ENCODE results near the gene CDKN2AIP. TPM values are rescaled to one million over a fixed set of nuclear protein-coding genes. Genes with fewer than 3 reads are reported as not detected.

CDKN2AIP gene
- 10 to 100 TPM; 14.8 to 33.9 (median 19.7) TPM for polyA plus RNA-seq
- long read RNA-seq, donor 1, transcript CDKN2AIP-201 (3 exons, 2,646 nt), result major isoform, 14 of 25 reads
- long read RNA-seq, donor 1, transcript CDKN2AIP-203 (3 exons, 2,721 nt), result minor isoform, 10 of 25 reads
- long read RNA-seq, donor 1, partial matches to known transcripts, result 0 of 25 reads
- long read RNA-seq, donor 1, other reads (novel, unspliced or antisense), result 0 of 25 reads
- long read RNA-seq, donor 2, transcript CDKN2AIP-201 (3 exons, 2,646 nt), result major isoform, 5 of 6 reads
- long read RNA-seq, donor 2, partial matches to known transcripts, result 0 of 6 reads
- long read RNA-seq, donor 2, other reads (novel, unspliced or antisense), result 0 of 6 reads
- long read RNA-seq, donor 3, partial matches to known transcripts, result 0 of 6 reads
- long read RNA-seq, donor 3, other reads (novel, unspliced or antisense), result 0 of 6 reads
- long read RNA-seq, donor 4, result 0 reads
- long read RNA-seq, donor 5, partial matches to known transcripts, result 0 of 6 reads
- long read RNA-seq, donor 5, other reads (novel, unspliced or antisense), result 0 of 6 reads
- long read RNA-seq, donor 6, transcript CDKN2AIP-201 (3 exons, 2,646 nt), result major isoform, 7 of 13 reads
- long read RNA-seq, donor 6, transcript CDKN2AIP-203 (3 exons, 2,721 nt), result minor isoform, 5 of 13 reads
- long read RNA-seq, donor 6, partial matches to known transcripts, result 0 of 13 reads
- long read RNA-seq, donor 6, other reads (novel, unspliced or antisense), result 0 of 13 reads
- long read RNA-seq, donor 7, partial matches to known transcripts, result 0 of 7 reads
- long read RNA-seq, donor 7, other reads (novel, unspliced or antisense), result 0 of 7 reads
- long read RNA-seq, donor 8, result 0 reads
- long read RNA-seq, donor 9, partial matches to known transcripts, result 0 of 2 reads
- long read RNA-seq, donor 9, other reads (novel, unspliced or antisense), result 0 of 2 reads
- long read RNA-seq, donor 10, transcript CDKN2AIP-203 (3 exons, 2,721 nt), result minor isoform, 7 of 16 reads
- long read RNA-seq, donor 10, transcript CDKN2AIP-201 (3 exons, 2,646 nt), result major isoform, 8 of 16 reads
- long read RNA-seq, donor 10, partial matches to known transcripts, result 0 of 16 reads
- long read RNA-seq, donor 10, other reads (novel, unspliced or antisense), result 0 of 16 reads

- H3K9me3 ChIP-seq (ENCODE audit: control insufficient read depth in 2 of 2, insufficient read depth in 1 of 2, low read depth in 1 of 2, low read length in 1 of 2), result no peaks in the 10 kb centered on the region
- peak within 1 kb of the TSS; percentile 98 to 100 (median 99) for H3K27ac ChIP-seq (ENCODE audit: low read depth in 1 of 3, low read length in 2 of 3)
- peak within 1 kb of the TSS; percentile 72 to 98 (median 86) for H3K4me3 ChIP-seq (ENCODE audit: low read depth in 1 of 3, low read length in 3 of 3)
- WGBS, 3 donors, result 0 to 1% (median 0%) methylated on average over 95 to 109 of the region's 109 CpGs
- no peaks in the 10 kb centered on the region for H3K27me3 ChIP-seq (ENCODE audit: control insufficient read depth in 3 of 3, insufficient read depth in 3 of 3, low read length in 3 of 3)
- peaks cover 6 to 40% (median 7%) of the 10 kb centered on the region in 3 donors for H3K4me1 ChIP-seq (ENCODE audit: control insufficient read depth in 3 of 3, insufficient read depth in 2 of 3, low read depth in 1 of 3, low read length in 2 of 3)
- DNase-seq (peak; percentile 93 to 99), FAIRE-seq (no peak)
- peaks cover 8 to 10% (median 9%) of the 10 kb centered on the region in 3 donors for H3K36me3 ChIP-seq (ENCODE audit: control insufficient read depth in 3 of 3, insufficient read depth in 2 of 3, low read depth in 1 of 3, low read length in 3 of 3)
Observed at GRCh38 chr4:183444214-183445096, at the start of gene CDKN2AIP. CDKN2AIP (plus strand) TSS chr4:183444636; CDS start chr4:183444798, 162 bp downstream.

GRCh38 chr4:183395395-183395794 is 49.0 kb upstream of the CDKN2AIP start:
- FAIRE-seq (no peak), DNase-seq (no peak)
- WGBS, 3 donors, result 68 to 73% (median 69%) methylated on average over 5 of the region's 5 CpGs
- Histone ChIP-seq H3K4me1 (ENCODE audit: control insufficient read depth in 3 of 3, insufficient read depth in 2 of 3, low read depth in 1 of 3, low read length in 2 of 3) (peaks cover 0 to 9% (median 4%) of the 10 kb centered on the region in 3 donors), H3K4me3 (ENCODE audit: low read depth in 1 of 3, low read length in 3 of 3) (no peak overlapping the region), H3K9me3 (ENCODE audit: control insufficient read depth in 2 of 2, insufficient read depth in 1 of 2, low read depth in 1 of 2, low read length in 1 of 2) (no peaks in the 10 kb centered on the region), H3K36me3 (ENCODE audit: control insufficient read depth in 3 of 3, insufficient read depth in 2 of 3, low read depth in 1 of 3, low read length in 3 of 3) (no peaks in the 10 kb centered on the region), H3K27ac (ENCODE audit: low read depth in 1 of 3, low read length in 2 of 3) (no peak overlapping the region), H3K27me3 (ENCODE audit: control insufficient read depth in 3 of 3, insufficient read depth in 3 of 3, low read length in 3 of 3) (no peaks in the 10 kb centered on the region)

- Histone ChIP-seq H3K36me3 (ENCODE audit: control insufficient read depth in 3 of 3, insufficient read depth in 2 of 3, low read depth in 1 of 3, low read length in 3 of 3) (no peaks in the 10 kb centered on the region), H3K4me3 (ENCODE audit: low read depth in 1 of 3, low read length in 3 of 3) (no peak overlapping the region), H3K9me3 (ENCODE audit: control insufficient read depth in 2 of 2, insufficient read depth in 1 of 2, low read depth in 1 of 2, low read length in 1 of 2) (no peaks in the 10 kb centered on the region), H3K27ac (ENCODE audit: low read depth in 1 of 3, low read length in 2 of 3) (no peak overlapping the region), H3K4me1 (ENCODE audit: control insufficient read depth in 3 of 3, insufficient read depth in 2 of 3, low read depth in 1 of 3, low read length in 2 of 3) (peaks cover 0 to 9% (median 4%) of the 10 kb centered on the region in 3 donors), H3K27me3 (ENCODE audit: control insufficient read depth in 3 of 3, insufficient read depth in 3 of 3, low read length in 3 of 3) (no peaks in the 10 kb centered on the region)
- no peak for DNase-seq
- no peak for FAIRE-seq
Observed at GRCh38 chr4:183396227-183396637, 48.2 kb upstream of the CDKN2AIP start.

GRCh38 chr4:183397741-183398297 is 46.6 kb upstream of the CDKN2AIP start:
- no peak for DNase-seq
- no peaks in the 10 kb centered on the region for H3K27me3 ChIP-seq (ENCODE audit: control insufficient read depth in 3 of 3, insufficient read depth in 3 of 3, low read length in 3 of 3)
- no peaks in the 10 kb centered on the region for H3K36me3 ChIP-seq (ENCODE audit: control insufficient read depth in 3 of 3, insufficient read depth in 2 of 3, low read depth in 1 of 3, low read length in 3 of 3)
- 77 to 84% (median 82%) methylated on average over 14 of the region's 14 CpGs for WGBS, 3 donors
- FAIRE-seq, result no peak
- peaks cover 0 to 6% (median 4%) of the 10 kb centered on the region in 3 donors for H3K4me1 ChIP-seq (ENCODE audit: control insufficient read depth in 3 of 3, insufficient read depth in 2 of 3, low read depth in 1 of 3, low read length in 2 of 3)
- H3K27ac ChIP-seq (ENCODE audit: low read depth in 1 of 3, low read length in 2 of 3), result no peak overlapping the region
- H3K9me3 ChIP-seq (ENCODE audit: control insufficient read depth in 2 of 2, insufficient read depth in 1 of 2, low read depth in 1 of 2, low read length in 1 of 2), result no peaks in the 10 kb centered on the region
- peak overlapping the region in 2 of 3 donors; percentile 46 to 61 for H3K4me3 ChIP-seq (ENCODE audit: low read depth in 1 of 3, low read length in 3 of 3)

- Histone ChIP-seq H3K27ac (ENCODE audit: low read depth in 1 of 3, low read length in 2 of 3) (peak overlapping the region in 1 of 3 donors; percentile 38), H3K4me1 (ENCODE audit: control insufficient read depth in 3 of 3, insufficient read depth in 2 of 3, low read depth in 1 of 3, low read length in 2 of 3) (peaks cover 0 to 6% (median 4%) of the 10 kb centered on the region in 3 donors), H3K36me3 (ENCODE audit: control insufficient read depth in 3 of 3, insufficient read depth in 2 of 3, low read depth in 1 of 3, low read length in 3 of 3) (no peaks in the 10 kb centered on the region), H3K4me3 (ENCODE audit: low read depth in 1 of 3, low read length in 3 of 3) (peak overlapping the region; percentile 38 to 61 (median 46)), H3K27me3 (ENCODE audit: control insufficient read depth in 3 of 3, insufficient read depth in 3 of 3, low read length in 3 of 3) (no peaks in the 10 kb centered on the region), H3K9me3 (ENCODE audit: control insufficient read depth in 2 of 2, insufficient read depth in 1 of 2, low read depth in 1 of 2, low read length in 1 of 2) (no peaks in the 10 kb centered on the region)
- DNase-seq (peak; percentile 70 to 83), FAIRE-seq (no peak)
- 1 to 2% (median 2%) methylated on average over 53 to 61 of the region's 61 CpGs for WGBS, 3 donors
Observed at GRCh38 chr4:183398298-183399125, 45.9 kb upstream of the CDKN2AIP start.

- Histone ChIP-seq H3K4me1 (ENCODE audit: control insufficient read depth in 3 of 3, insufficient read depth in 2 of 3, low read depth in 1 of 3, low read length in 2 of 3) (peaks cover 0 to 6% (median 4%) of the 10 kb centered on the region in 3 donors), H3K36me3 (ENCODE audit: control insufficient read depth in 3 of 3, insufficient read depth in 2 of 3, low read depth in 1 of 3, low read length in 3 of 3) (no peaks in the 10 kb centered on the region), H3K9me3 (ENCODE audit: control insufficient read depth in 2 of 2, insufficient read depth in 1 of 2, low read depth in 1 of 2, low read length in 1 of 2) (no peaks in the 10 kb centered on the region), H3K27me3 (ENCODE audit: control insufficient read depth in 3 of 3, insufficient read depth in 3 of 3, low read length in 3 of 3) (no peaks in the 10 kb centered on the region), H3K27ac (ENCODE audit: low read depth in 1 of 3, low read length in 2 of 3) (no peak overlapping the region), H3K4me3 (ENCODE audit: low read depth in 1 of 3, low read length in 3 of 3) (peak overlapping the region in 1 of 3 donors; percentile 61)
- DNase-seq, result no peak
- WGBS, 3 donors, result 82 to 88% (median 85%) methylated on average over 15 of the region's 15 CpGs
- no peak for FAIRE-seq
Observed at GRCh38 chr4:183399126-183399522, 45.3 kb upstream of the CDKN2AIP start.

GRCh38 chr4:183399616-183400015 is 44.8 kb upstream of the CDKN2AIP start:
- WGBS, 3 donors, result 72 to 91% (median 85%) methylated on average over 12 of the region's 12 CpGs
- no peak for FAIRE-seq

More at GRCh38 chr4:183399616-183400015, 44.8 kb upstream of the CDKN2AIP start:
- no peak overlapping the region for H3K27ac ChIP-seq (ENCODE audit: low read depth in 1 of 3, low read length in 2 of 3)
- peaks cover 0 to 6% (median 4%) of the 10 kb centered on the region in 3 donors for H3K4me1 ChIP-seq (ENCODE audit: control insufficient read depth in 3 of 3, insufficient read depth in 2 of 3, low read depth in 1 of 3, low read length in 2 of 3)
- no peaks in the 10 kb centered on the region for H3K36me3 ChIP-seq (ENCODE audit: control insufficient read depth in 3 of 3, insufficient read depth in 2 of 3, low read depth in 1 of 3, low read length in 3 of 3)
- no peaks in the 10 kb centered on the region for H3K27me3 ChIP-seq (ENCODE audit: control insufficient read depth in 3 of 3, insufficient read depth in 3 of 3, low read length in 3 of 3)
- H3K4me3 ChIP-seq (ENCODE audit: low read depth in 1 of 3, low read length in 3 of 3), result no peak overlapping the region
- DNase-seq, result no peak
- no peaks in the 10 kb centered on the region for H3K9me3 ChIP-seq (ENCODE audit: control insufficient read depth in 2 of 2, insufficient read depth in 1 of 2, low read depth in 1 of 2, low read length in 1 of 2)

Measured in small intestine (tissue), 16 donors.